Ascending aorta (tissue), 2 donors: ENCODE data around the gene RASSF3. TPM values are rescaled to one million over a fixed set of nuclear protein-coding genes. Genes with fewer than 3 reads are reported as not detected.

ENCODE experiments used
- DNase-seq, 2 donors: peaks; one replicate each; pipeline ENCODE4 v3.0.0-alpha.2; 2019; ENCODE audit warnings: low spot score in 2 of 2
- H3K27ac ChIP-seq, 2 donors: fragments of 200-600 bp; sonication (generic); one replicate each; pipeline ENCODE4 v1.5.1; 2016 to 2017; ENCODE audit warnings: mild to moderate bottlenecking in 1 of 2
- H3K27me3 ChIP-seq: fragments of 200-600 bp; sonication (generic); one replicate; pipeline ENCODE4 v1.5.1; 2017
- H3K36me3 ChIP-seq, 2 donors: fragments of 200-600 bp; sonication (generic); one replicate each; pipeline ENCODE4 v1.5.1; 2016
- H3K4me1 ChIP-seq, 2 donors: fragments of 200-600 bp; sonication (generic); one replicate each; pipeline ENCODE4 v1.5.1; 2016 to 2017; ENCODE audit warnings: mild to moderate bottlenecking in 1 of 2
- H3K4me3 ChIP-seq, 2 donors: fragments of 200-600 bp; sonication (generic); one replicate each; pipeline ENCODE4 v1.5.1; 2016 to 2017; ENCODE audit warnings: mild to moderate bottlenecking in 1 of 2
- H3K9me3 ChIP-seq, 2 donors: fragments of 200-600 bp; sonication (generic); one replicate each; pipeline ENCODE4 v1.5.1; 2016
- intact Hi-C: fragments of 100-400 bp; cut with DNase I; formaldehyde crosslinking; loops from one replicate; pipeline ENCODE4 v1.15.1; 2023
- total RNA-seq: library from RNA; depleted of rRNA; stranded (reverse); fragments of >200 nt; gene quantifications from one replicate; pipeline ENCODE4 v1.1.0, GENCODE V29; 2016
- TF ChIP-seq, protein P1 (sequence below), 3 experiments: fragments of 200-600 bp in 2 of 3; fragments of 450-650 bp in 1 of 3; sonication (generic) in 2 of 3; IDR thresholded peaks; one replicate each; pipeline ENCODE4 v1.5.1; 2016 to 2019; ENCODE audit warnings: antibody characterized with exemption in 3 of 3, mild to moderate bottlenecking in 1 of 3, moderate library complexity in 1 of 3

RASSF3 gene, protein sequence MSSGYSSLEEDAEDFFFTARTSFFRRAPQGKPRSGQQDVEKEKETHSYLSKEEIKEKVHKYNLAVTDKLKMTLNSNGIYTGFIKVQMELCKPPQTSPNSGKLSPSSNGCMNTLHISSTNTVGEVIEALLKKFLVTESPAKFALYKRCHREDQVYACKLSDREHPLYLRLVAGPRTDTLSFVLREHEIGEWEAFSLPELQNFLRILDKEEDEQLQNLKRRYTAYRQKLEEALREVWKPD
- total RNA-seq, result 79.6 TPM

GRCh38 chr12:64610079-64610659 is at the start of gene RASSF3:
RASSF3 (plus strand) TSS chr12:64610495; CDS start chr12:64610633, 138 bp downstream.
- Histone ChIP-seq H3K27ac (peak within 1 kb of the TSS; percentile 93 to 95), H3K4me3 (peak within 1 kb of the TSS; percentile 91 to 94), H3K4me1 (peaks cover 6 to 15% of the 10 kb centered on the region in 2 donors), H3K36me3 (peaks cover 0 to 4% of the 10 kb centered on the region in 2 donors), H3K27me3 (no peaks in the 10 kb centered on the region), H3K9me3 (no peaks in the 10 kb centered on the region)
- TF ChIP-seq, protein P1, sequence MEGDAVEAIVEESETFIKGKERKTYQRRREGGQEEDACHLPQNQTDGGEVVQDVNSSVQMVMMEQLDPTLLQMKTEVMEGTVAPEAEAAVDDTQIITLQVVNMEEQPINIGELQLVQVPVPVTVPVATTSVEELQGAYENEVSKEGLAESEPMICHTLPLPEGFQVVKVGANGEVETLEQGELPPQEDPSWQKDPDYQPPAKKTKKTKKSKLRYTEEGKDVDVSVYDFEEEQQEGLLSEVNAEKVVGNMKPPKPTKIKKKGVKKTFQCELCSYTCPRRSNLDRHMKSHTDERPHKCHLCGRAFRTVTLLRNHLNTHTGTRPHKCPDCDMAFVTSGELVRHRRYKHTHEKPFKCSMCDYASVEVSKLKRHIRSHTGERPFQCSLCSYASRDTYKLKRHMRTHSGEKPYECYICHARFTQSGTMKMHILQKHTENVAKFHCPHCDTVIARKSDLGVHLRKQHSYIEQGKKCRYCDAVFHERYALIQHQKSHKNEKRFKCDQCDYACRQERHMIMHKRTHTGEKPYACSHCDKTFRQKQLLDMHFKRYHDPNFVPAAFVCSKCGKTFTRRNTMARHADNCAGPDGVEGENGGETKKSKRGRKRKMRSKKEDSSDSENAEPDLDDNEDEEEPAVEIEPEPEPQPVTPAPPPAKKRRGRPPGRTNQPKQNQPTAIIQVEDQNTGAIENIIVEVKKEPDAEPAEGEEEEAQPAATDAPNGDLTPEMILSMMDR (IDR thresholded peaks at IDR 0.05), result peak in 1 of 3 experiments; percentile 4
- DNase-seq, result peak in 1 of 2 donors; percentile 88
- intact Hi-C loops, result loop anchor here (2.0 to 10.0 kb wide), 4 partner anchors 73 to 155 kb away; partner anchors contain the start of genes GNS and TBK1

DNA sequence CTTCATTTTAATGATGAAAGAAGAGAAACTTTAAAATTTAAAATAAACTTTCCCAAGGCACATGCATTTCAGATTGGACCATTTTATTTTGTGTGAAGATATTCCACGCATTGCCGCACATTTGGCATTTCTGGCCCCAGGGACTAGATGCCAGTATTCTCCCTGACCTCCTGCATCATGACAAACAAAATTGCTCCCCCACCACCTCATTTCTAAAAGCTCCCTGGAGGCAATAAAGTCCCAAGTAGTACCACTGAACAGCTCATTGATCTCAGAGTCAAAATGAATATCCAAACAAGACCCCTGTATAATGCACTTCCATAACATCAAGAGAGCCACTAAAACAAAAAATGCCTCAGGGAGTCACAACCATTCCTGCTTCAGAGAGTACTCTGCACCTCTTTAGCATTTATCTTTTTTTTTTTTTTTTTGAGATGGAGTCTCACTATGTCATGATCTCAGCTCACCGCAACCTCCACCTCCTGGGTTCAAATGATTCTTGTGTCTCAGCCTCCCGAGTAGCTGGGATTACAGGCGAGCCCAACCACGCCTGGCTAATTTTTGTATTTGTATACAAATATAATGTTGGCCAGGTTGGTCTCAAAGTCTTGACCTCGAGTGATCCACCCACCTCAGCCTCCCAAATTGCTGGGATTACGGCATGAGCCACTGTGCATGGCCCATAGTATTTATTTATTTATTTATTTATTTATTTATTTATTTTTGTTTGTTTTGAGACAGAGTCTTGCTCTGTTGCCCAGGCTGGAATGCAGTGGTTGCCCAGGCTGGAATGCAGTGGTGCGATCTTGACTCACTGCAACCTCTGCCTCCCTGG is 48.8 kb upstream of the RASSF3 start:
- no peaks in the 10 kb centered on the region for H3K9me3 ChIP-seq
- H3K4me3 ChIP-seq, result no peak overlapping the region
- no peaks in the 10 kb centered on the region for H3K4me1 ChIP-seq
- intact Hi-C loops, result no loop called here
- DNase-seq, result no peak
- H3K36me3 ChIP-seq, result no peaks in the 10 kb centered on the region
- H3K27ac ChIP-seq, result no peak overlapping the region
- TF ChIP-seq, protein P1 (IDR thresholded peaks at IDR 0.05), result no peak
- no peaks in the 10 kb centered on the region for H3K27me3 ChIP-seq

- H3K27me3 ChIP-seq, result no peaks in the 10 kb centered on the region
- no peak overlapping the region for H3K27ac ChIP-seq
- intact Hi-C loops, result no loop called here
- TF ChIP-seq, protein P1 (IDR thresholded peaks at IDR 0.05), result no peak
- no peaks in the 10 kb centered on the region for H3K36me3 ChIP-seq
- no peak for DNase-seq
- no peaks in the 10 kb centered on the region for H3K4me1 ChIP-seq
- no peaks in the 10 kb centered on the region for H3K9me3 ChIP-seq
- H3K4me3 ChIP-seq, result no peak overlapping the region
Measured at GRCh38 chr12:64566122-64566521, 44.2 kb upstream of the RASSF3 start.

GRCh38 chr12:64566831-64567517 is 43.3 kb upstream of the RASSF3 start:
- Histone ChIP-seq H3K27me3 (no peaks in the 10 kb centered on the region), H3K4me1 (no peaks in the 10 kb centered on the region), H3K27ac (no peak overlapping the region), H3K36me3 (no peaks in the 10 kb centered on the region), H3K4me3 (no peak overlapping the region), H3K9me3 (no peaks in the 10 kb centered on the region)
- TF ChIP-seq, protein P1 (IDR thresholded peaks at IDR 0.05), result no peak
- intact Hi-C loops, result no loop called here
- no peak for DNase-seq

GRCh38 chr12:64567570-64567969 is 42.7 kb upstream of the RASSF3 start:
- Histone ChIP-seq H3K27ac (no peak overlapping the region), H3K4me3 (no peak overlapping the region), H3K36me3 (no peaks in the 10 kb centered on the region), H3K9me3 (no peaks in the 10 kb centered on the region), H3K27me3 (no peaks in the 10 kb centered on the region), H3K4me1 (no peaks in the 10 kb centered on the region)
- DNase-seq, result no peak
- TF ChIP-seq, protein P1 (IDR thresholded peaks at IDR 0.05), result no peak
- intact Hi-C loops, result no loop called here
